Fibroblast of gingiva (primary cell): ENCODE data around the gene ARL4C.

Experiments
- DNase-seq: peaks from one replicate; pipeline ENCODE4 v3.0.0-alpha.2; 2011; ENCODE audit warnings: low read depth

ARL4C gene, protein sequence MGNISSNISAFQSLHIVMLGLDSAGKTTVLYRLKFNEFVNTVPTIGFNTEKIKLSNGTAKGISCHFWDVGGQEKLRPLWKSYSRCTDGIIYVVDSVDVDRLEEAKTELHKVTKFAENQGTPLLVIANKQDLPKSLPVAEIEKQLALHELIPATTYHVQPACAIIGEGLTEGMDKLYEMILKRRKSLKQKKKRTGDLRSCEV

GRCh38 chr2:234496835-234497593, at the start of gene ARL4C:
Gene ARL4C (minus strand): TSS chr2:234497081. CDS start chr2:234496586, 495 bp downstream.
- peak; percentile 73 for DNase-seq

GRCh38 chr2:234544659-234545611, 48.1 kb upstream of the ARL4C start:
- peak; percentile 31 for DNase-seq

DNA sequence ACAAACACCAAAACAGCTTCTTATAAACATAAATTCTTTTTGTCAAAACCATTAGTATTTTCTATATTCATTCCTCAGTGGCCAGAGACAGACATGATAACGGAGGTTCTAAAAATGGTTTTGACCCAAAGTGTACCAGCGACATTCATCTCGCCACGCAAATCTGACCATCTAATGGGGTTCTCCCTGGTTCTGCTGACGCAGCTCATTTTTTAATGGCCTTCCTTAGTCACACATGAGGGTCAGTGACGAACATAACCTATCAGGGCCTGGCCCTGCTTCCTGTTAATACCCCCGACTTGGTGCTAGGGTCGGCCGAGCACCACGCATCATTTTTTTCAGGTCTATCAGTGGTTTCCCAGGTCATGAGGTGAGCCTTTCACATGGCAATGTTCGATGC, 45.9 kb upstream of the ARL4C start:
- no peak for DNase-seq

GRCh38 chr2:234537929-234538328, 41.0 kb upstream of the ARL4C start:
- no peak for DNase-seq

DNA sequence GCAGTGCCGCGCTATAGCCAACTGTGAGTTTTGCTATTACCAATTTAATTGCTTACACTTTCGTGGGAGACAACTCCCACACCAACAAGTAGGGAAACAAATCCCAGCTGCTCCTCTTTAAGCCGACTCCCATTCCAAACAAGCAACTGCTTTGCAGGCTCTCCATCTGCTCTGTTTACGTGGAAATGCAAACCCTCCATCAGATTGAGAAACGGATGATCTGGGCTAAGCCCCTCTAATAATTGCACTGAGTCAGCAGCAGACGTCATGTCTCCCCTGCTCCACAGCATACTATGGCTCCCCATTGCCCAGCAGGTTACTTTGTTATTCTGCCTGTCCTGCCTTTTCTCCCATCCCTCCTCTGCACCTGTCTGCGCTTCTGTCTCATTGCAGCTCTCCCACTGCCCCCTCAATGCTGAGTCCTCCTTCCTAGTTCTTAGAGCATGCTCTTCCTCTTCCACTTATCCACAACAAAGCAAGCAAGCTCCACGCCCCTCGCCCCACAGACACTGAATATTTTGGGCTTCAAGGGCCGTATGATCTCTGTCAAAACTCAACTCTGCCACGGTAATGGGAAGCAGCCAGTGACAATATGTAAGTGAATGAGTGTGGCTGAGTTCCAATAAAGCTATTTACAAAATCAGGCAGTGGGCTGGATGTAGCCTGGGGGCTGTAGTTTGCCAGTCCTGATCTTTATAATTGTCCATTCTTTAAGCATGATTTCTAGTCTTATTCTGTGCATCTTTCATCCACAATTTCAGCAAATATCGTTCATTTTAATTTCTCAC, 39.5 kb upstream of the ARL4C start:
- DNase-seq, result no peak

- DNase-seq, result no peak
Observed at GRCh38 chr2:234535464-234535863, 38.6 kb upstream of the ARL4C start.

- DNase-seq, result no peak
Observed at GRCh38 chr2:234534515-234534914, 37.6 kb upstream of the ARL4C start.

DNA sequence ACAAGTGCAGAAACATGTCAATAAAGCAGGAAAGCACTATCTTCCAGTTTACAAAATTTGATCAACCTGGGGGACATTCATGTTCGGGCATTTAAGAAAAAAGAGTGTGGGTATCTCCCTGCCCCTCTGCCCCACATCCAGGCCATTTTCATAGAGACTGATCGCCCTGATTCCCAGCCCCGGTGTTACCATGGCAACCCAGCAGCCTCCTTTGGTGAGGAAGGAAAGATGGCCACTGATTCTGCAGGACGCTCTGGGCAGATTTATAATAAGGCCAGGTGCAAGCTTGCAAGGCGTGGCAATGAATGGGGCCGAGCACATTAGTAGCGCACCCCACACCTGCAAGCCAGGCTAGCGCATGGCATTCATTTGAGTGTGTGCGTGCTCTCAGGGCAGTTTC, 36.7 kb upstream of the ARL4C start:
- DNase-seq, result no peak

DNA sequence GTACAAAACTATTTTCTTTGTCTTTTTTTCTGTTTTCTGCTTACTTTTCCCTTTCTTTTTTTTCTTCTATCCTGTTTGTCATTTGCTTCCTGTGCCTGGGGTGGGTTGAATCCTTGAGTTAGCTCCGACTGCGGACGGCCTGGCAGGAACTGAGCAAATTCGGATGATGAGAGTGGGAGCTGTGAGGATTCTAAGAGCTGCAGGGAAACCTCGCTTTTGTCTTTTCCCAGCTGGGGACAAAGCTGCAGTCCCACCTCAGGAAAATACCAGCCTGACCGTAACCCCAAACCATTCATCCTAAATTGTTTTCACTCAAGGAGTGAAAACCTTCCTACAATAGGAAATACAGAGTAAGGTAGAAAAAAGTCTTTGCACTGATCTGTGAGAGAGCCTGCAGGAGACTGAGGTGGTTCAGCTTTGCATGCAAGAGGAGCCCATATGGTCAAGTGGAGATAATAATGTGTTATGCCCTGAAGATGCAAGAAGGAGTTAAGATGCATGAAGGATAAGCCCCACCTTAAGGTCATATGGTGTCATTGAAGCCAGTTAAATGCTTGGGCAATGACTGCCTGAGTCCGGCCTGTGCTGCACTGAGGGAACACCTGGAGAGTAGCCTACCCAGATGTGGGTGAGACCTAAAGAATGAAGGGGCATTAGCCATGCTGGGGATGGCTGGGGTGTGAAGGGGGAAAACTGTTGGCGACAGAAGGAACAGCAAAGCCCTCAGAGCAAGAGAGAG, 31.7 kb upstream of the ARL4C start:
- DNase-seq, result no peak

DNA sequence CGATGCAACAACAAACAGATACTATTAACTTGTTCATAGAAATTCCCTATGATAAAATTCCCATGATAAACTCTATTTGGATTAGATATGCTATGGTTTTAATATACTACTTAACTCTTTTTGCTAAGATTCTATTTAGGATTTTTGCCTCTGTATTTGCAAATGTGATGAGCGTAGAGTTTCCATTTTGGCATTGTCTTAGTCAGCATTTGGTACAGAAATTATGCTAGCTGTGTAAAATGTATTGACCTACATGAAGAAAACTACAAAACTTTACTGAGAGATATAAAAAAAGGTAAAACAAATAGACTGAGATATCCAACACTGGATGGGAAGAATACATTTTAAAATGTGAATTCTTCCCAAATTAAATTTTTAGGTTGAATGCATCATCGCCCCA, 29.8 kb upstream of the ARL4C start:
- no peak for DNase-seq

DNA sequence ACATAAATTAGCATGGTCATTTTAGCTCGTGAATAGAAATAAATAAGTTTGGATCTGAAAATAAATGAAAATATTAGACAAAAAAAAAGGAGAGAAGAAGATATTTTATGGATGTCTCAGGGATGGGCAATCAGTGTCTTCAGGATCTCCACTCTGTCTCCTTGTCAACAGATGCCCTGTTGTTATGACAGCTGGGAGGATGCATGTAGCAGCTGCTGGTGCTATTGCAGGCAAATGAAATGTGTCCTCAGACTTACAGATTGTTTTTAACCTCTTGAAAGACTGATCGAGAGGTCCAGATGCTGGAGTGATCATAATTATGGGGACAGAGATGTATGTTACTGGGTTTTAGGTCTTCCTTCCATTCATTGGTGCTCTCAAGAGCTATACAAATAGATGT, 24.7 kb upstream of the ARL4C start:
- DNase-seq, result no peak

GRCh38 chr2:234518986-234519642, 22.2 kb upstream of the ARL4C start:
- no peak for DNase-seq

DNA sequence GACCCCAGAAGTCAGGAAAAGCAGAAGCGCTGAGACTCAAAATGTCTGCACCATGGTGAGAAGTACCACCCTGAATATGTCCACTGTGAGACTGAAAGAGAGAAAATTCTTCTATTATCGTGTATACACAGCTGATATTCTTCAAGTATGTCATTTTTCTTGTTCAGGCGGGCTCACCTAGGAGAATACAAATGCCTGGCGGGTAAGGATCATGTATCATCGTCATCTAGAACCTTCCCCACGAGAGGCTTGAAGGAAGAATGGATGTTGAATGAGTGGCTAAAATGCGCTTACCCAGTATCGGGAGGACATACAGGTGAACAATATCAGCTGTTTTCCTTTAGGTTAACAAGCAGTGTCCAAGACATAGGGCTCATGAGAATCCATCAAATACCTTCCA, 21.1 kb upstream of the ARL4C start:
- no peak for DNase-seq

- no peak for DNase-seq
Observed at GRCh38 chr2:234514873-234515638, 18.2 kb upstream of the ARL4C start.

DNA sequence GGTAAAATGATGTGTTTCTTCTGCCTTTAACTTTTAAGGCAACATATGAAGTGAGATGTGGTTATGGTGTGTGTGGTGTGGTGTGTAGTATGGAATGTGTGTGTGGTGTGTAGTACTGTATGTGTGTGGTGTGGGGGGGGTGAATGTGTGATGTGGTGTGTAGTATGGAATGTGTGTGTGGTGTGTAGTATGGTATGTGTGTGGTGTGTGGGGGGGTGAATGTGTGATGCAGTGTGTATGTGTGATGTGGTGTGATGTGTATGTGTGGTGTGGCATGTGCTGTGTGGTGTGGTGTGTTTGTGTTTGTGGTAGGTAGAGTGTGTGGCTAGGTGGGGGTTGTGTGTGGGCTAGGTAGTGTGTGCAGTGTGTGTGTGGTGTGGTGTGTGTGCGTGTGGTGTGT, 17.2 kb upstream of the ARL4C start:
- DNase-seq, result no peak

- no peak for DNase-seq
Observed at GRCh38 chr2:234512884-234513669, 16.2 kb upstream of the ARL4C start.

DNA sequence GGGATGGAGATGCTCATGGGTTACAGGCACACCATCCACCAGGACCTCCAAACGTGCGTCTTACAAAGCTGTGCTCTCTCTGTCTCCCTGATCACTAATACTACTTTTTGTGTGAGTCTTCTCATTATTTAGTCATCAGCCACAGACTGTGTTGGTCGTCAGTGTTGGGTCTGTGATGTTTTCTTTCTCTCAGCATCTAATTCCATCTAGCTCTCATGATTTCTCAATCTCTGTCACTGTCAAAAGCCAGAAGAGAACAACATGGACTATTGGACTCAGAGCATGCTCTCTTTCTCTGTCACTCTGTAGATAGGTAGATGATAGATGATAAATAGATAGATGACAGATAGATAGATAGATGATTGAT, 6.0 kb upstream of the ARL4C start:
- DNase-seq, result no peak

- peak; percentile 14 for DNase-seq
Observed at GRCh38 chr2:234502285-234502918, 5.5 kb upstream of the ARL4C start.
